ENCODE measurements around the gene EBLN2. TPM values are rescaled to one million over a fixed set of nuclear protein-coding genes. Genes with fewer than 3 reads are reported as not detected.

Gene EBLN2
- polyA plus RNA-seq, 1 donor from 2014 or later: 0.80 TPM

DNA sequence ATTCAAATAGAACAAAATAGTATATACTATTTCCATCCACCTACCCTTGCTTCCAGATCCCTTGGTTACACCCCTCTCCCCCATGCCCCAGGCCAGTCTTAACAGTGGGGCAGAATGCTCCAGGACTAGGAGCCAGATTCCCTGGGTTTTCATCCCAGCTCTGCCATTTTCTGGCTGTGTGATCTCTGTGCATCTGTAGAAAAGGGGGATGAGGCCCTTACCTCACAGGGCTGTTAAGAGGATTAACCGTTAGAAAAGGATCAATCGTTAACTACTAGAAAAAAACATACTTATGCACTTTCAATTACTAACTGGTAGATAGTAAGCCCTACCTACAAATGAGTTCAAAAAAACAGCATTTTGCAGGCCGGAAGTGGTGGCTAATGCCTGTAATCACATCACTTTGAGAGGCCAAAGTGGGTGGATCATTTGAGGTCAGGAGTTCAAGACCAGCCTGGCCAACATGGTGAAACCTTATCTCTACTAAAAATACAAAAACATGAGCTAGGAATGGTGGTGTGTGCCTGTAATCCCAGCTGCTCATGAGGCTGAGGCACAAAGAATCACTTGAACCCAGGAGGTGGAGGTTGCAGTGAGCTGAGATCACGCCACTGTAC lies 11.7 kb downstream of the EBLN2 start:
- Mint-ChIP-seq H3K27ac (no peak overlapping the region), H3K4me1 (peaks cover 0 to 2% (median 0%) of the 10 kb centered on the region in 3 donors), H3K4me3 (no peak overlapping the region), H3K9me3 (no peaks in the 10 kb centered on the region), H3K27me3 (no peaks in the 10 kb centered on the region), H3K36me3 (no peaks in the 10 kb centered on the region)

DNA sequence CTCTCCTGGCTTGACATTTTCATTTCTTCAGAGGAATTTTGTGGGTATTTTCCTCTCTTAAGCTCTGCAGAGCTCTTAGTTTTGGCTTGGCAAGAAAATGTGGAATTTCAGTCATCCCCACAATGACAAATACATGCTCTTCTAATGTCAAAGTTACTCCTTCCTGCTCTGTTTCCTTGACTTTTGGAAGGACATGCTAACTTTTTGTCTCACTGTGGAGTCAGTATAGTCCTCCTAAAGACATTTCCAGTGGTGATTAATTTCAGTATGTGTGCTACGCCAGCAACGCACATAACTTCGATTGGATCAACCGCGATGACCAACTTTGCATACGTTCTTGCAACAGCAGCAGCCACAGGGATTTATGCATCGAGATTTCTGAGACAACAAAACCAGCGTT lies 13.3 kb downstream of the EBLN2 start:
- Mint-ChIP-seq H3K27ac (no peak overlapping the region), H3K27me3 (no peaks in the 10 kb centered on the region), H3K4me1 (peaks cover 0 to 2% (median 0%) of the 10 kb centered on the region in 3 donors), H3K4me3 (no peak overlapping the region), H3K9me3 (no peaks in the 10 kb centered on the region), H3K36me3 (no peaks in the 10 kb centered on the region)

DNA sequence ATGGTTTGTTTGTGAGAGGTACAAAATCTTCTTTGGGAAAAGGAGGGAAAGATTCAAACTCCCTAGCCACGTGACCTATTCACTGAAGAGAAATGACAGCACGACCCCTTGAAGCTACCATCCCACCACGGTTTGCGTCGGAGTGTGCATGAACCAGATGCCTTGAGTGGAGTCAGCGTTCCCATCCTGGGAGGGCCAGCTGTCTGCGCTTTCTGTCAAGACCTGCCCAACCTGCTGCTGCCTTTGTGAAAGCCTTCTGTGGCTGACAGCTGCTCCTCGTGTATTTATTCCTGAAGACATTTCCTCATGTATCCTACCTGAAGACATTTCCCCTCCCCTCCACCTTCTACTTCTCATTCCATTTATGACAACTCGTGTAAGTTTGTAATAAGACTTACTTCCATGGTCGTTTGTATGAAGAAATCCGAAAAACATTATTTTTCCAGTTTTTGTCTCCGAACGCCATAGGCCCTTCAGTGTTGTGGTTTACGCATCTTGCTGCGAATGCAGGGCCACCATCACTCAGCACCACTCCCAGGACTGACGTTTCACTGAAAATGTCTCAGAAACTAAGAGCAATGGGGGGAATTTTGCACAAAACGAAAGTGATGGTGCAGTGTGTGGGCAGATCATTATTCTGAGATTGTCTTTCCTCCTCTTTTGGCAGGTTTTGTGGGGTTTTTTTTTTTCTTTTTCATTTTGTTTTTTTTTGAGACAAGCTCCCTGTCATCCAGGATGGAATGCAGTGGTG lies 18.9 kb downstream of the EBLN2 start:
- no peaks in the 10 kb centered on the region for H3K36me3 Mint-ChIP-seq
- no peak overlapping the region for H3K4me3 Mint-ChIP-seq
- H3K9me3 Mint-ChIP-seq: no peaks in the 10 kb centered on the region
- H3K27me3 Mint-ChIP-seq: no peaks in the 10 kb centered on the region
- H3K27ac Mint-ChIP-seq: peak overlapping the region in 2 of 3 donors; percentile 19 to 62
- no peaks in the 10 kb centered on the region for H3K4me1 Mint-ChIP-seq

DNA sequence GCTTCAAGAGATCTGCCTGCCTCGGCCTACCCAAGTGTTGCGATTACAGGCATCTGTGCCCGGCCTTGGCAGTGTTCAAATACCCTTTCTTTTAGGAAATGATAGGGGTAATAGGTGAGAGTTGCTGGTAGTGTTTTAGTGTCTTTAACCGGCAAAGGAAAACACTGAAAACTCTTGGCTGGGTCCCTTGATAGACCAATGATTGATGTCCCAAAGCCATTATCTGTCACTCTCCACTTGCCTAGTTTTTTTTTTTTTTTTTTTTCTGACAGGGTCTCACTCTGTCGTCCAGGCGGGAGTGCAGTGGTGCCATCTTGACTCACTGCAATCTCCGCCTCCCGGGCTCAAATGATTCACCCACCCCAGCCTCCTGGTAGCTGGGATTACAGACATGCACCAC lies 19.7 kb downstream of the EBLN2 start:
- peaks cover 1% of the 10 kb centered on the region for H3K27me3 Mint-ChIP-seq
- H3K9me3 Mint-ChIP-seq: no peaks in the 10 kb centered on the region
- peaks cover 0 to 3% (median 1%) of the 10 kb centered on the region in 3 donors for H3K4me1 Mint-ChIP-seq
- no peaks in the 10 kb centered on the region for H3K36me3 Mint-ChIP-seq
- H3K4me3 Mint-ChIP-seq: no peak overlapping the region
- no peak overlapping the region for H3K27ac Mint-ChIP-seq

DNA sequence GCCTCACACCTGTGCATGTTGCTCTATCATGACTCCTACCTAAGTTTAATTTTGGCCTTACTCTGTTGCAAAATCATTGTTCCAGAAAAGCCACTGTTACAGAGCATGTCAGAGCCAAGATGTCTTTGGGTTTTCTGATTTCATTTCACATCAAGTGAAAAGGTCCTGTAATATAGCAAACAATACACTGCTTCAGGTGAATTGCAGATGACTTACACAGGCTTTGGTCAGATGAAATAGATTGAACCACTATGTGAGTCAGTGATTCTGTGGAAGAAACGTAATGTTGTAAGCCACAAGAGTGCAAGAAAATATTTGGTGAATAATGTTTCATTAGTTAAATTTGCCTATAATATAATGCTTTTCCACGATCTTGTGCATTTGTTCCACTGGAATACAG lies 22.7 kb downstream of the EBLN2 start:
- H3K4me3 Mint-ChIP-seq: no peak overlapping the region
- peaks cover 0 to 4% (median 1%) of the 10 kb centered on the region in 3 donors for H3K4me1 Mint-ChIP-seq
- H3K27me3 Mint-ChIP-seq: peaks cover 4% of the 10 kb centered on the region
- no peaks in the 10 kb centered on the region for H3K36me3 Mint-ChIP-seq
- no peak overlapping the region for H3K27ac Mint-ChIP-seq
- no peaks in the 10 kb centered on the region for H3K9me3 Mint-ChIP-seq

GRCh38 chr3:73086071-73086494 lies 24.6 kb downstream of the EBLN2 start:
- Mint-ChIP-seq H3K27me3 (peaks cover 4% of the 10 kb centered on the region), H3K4me1 (peaks cover 0 to 4% (median 1%) of the 10 kb centered on the region in 3 donors), H3K27ac (no peak overlapping the region), H3K4me3 (no peak overlapping the region), H3K9me3 (no peaks in the 10 kb centered on the region), H3K36me3 (no peaks in the 10 kb centered on the region)

- H3K4me3 Mint-ChIP-seq: no peak overlapping the region
- H3K36me3 Mint-ChIP-seq: no peaks in the 10 kb centered on the region
- peaks cover 7% of the 10 kb centered on the region for H3K27me3 Mint-ChIP-seq
- H3K4me1 Mint-ChIP-seq: peaks cover 2 to 5% (median 4%) of the 10 kb centered on the region in 3 donors
- peak overlapping the region in 1 of 3 donors; percentile 52 for H3K27ac Mint-ChIP-seq
- no peaks in the 10 kb centered on the region for H3K9me3 Mint-ChIP-seq
Observed at GRCh38 chr3:73094129-73094528, 32.7 kb downstream of the EBLN2 start.

- Mint-ChIP-seq H3K27me3 (peaks cover 7% of the 10 kb centered on the region), H3K4me1 (peaks cover 2 to 5% (median 4%) of the 10 kb centered on the region in 3 donors), H3K27ac (no peak overlapping the region), H3K9me3 (no peaks in the 10 kb centered on the region), H3K36me3 (no peaks in the 10 kb centered on the region), H3K4me3 (no peak overlapping the region)
Observed at GRCh38 chr3:73094951-73095350, 33.5 kb downstream of the EBLN2 start.

DNA sequence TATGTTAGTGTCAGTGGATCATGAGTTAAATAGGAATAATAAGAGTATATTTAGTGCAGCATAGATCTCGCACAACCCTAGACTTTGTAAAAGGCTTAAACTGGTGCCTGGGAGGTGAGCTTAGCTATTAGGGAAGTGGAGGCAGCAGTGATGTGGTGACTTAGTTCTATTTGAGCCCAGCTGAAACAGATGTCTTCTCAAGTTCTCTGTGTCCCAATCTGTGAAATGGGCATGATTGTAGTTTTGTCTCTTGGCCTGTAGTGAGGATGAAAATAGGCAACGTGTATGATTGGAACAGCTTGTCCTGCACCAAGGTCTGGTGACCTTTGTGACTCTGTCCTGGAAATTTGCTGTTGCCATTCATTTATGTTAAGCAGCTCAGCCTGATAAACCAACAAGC lies 34.7 kb downstream of the EBLN2 start:
- H3K4me1 Mint-ChIP-seq: peaks cover 4 to 6% (median 5%) of the 10 kb centered on the region in 3 donors
- peaks cover 7% of the 10 kb centered on the region for H3K27me3 Mint-ChIP-seq
- H3K36me3 Mint-ChIP-seq: no peaks in the 10 kb centered on the region
- H3K4me3 Mint-ChIP-seq: no peak overlapping the region
- no peaks in the 10 kb centered on the region for H3K9me3 Mint-ChIP-seq
- H3K27ac Mint-ChIP-seq: no peak overlapping the region

DNA sequence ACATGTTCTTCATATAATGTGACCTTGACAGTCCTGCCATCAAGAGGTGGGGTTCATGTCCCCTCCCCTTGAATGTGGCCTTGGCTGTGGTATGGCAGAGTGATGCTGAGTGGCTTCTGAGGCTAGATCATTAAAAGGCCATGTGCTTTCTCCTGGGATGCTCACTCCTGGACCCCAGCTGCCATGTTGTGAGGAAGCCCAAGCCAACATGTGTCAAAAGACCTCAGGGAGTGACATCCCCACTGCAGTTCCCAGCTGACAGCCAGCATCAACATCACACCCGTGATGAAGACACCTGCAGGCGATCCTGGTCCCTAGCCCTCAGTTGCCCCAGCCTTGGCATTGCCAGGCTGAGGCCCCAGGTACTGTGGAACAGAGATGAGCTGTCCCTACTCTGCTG lies 36.6 kb downstream of the EBLN2 start:
- H3K36me3 Mint-ChIP-seq: no peaks in the 10 kb centered on the region
- H3K27me3 Mint-ChIP-seq: peaks cover 7% of the 10 kb centered on the region
- no peaks in the 10 kb centered on the region for H3K9me3 Mint-ChIP-seq
- no peak overlapping the region for H3K27ac Mint-ChIP-seq
- peaks cover 5 to 8% (median 5%) of the 10 kb centered on the region in 3 donors for H3K4me1 Mint-ChIP-seq
- H3K4me3 Mint-ChIP-seq: no peak overlapping the region

- no peak overlapping the region for H3K27ac Mint-ChIP-seq
- H3K9me3 Mint-ChIP-seq: no peaks in the 10 kb centered on the region
- H3K27me3 Mint-ChIP-seq: peaks cover 7% of the 10 kb centered on the region
- no peak overlapping the region for H3K4me3 Mint-ChIP-seq
- H3K36me3 Mint-ChIP-seq: no peaks in the 10 kb centered on the region
- H3K4me1 Mint-ChIP-seq: peaks cover 5 to 8% (median 5%) of the 10 kb centered on the region in 3 donors
Observed at GRCh38 chr3:73098873-73099272, 37.4 kb downstream of the EBLN2 start.

GRCh38 chr3:73100741-73101559 lies 39.5 kb downstream of the EBLN2 start:
- Mint-ChIP-seq H3K36me3 (no peaks in the 10 kb centered on the region), H3K4me3 (no peak overlapping the region), H3K27ac (peak overlapping the region in 1 of 3 donors; percentile 50), H3K4me1 (peaks cover 0 to 5% (median 4%) of the 10 kb centered on the region in 3 donors), H3K27me3 (no peaks in the 10 kb centered on the region), H3K9me3 (no peaks in the 10 kb centered on the region)

DNA sequence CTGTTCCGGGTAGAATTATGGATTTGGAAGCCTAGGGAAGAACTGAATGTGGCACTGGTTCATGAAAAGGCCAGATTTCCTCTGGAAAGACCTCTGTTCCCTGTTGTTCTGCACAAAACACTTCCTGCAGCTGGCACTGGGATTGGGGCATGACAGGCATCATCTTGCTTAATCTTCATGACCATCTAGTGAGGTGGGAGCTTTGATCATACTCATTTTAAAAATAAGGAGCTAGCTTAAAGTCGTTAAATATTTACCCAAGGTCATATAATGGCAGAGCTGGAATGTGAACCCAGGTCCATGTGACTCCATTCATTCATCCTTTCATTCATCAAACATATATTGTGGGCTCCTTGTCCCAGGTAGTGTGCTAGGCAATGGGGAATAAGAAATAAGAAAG lies 40.4 kb downstream of the EBLN2 start:
- H3K9me3 Mint-ChIP-seq: no peaks in the 10 kb centered on the region
- H3K36me3 Mint-ChIP-seq: no peaks in the 10 kb centered on the region
- H3K4me3 Mint-ChIP-seq: peak overlapping the region in 1 of 4 donors; percentile 63
- peak overlapping the region in 1 of 3 donors; percentile 10 for H3K27ac Mint-ChIP-seq
- peaks cover 0 to 5% (median 4%) of the 10 kb centered on the region in 3 donors for H3K4me1 Mint-ChIP-seq
- no peaks in the 10 kb centered on the region for H3K27me3 Mint-ChIP-seq

DNA sequence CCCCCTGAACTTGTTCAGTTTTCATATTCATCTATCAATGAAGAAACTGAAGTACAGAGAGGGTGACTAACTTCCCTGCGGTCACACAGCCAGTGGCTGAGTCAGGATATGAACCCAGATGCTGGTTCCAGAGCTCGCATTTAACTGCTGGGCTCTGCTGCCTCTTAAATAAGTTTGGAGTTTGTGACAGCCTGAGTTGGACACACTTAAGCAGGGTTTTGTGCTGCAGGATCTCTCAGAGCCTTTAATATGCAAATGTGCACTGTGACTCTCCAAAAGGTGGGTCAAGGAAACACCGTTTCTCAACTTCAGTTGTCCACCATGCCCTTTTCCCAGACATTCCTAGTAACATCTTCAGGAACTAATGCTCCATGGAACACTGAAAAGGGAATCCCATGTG lies 45.8 kb downstream of the EBLN2 start:
- Mint-ChIP-seq H3K4me1 (no peaks in the 10 kb centered on the region), H3K9me3 (no peaks in the 10 kb centered on the region), H3K36me3 (no peaks in the 10 kb centered on the region), H3K27ac (no peak overlapping the region), H3K4me3 (no peak overlapping the region), H3K27me3 (peaks cover 2% of the 10 kb centered on the region)

GRCh38 chr3:73107676-73108187 lies 46.3 kb downstream of the EBLN2 start:
- H3K9me3 Mint-ChIP-seq: no peaks in the 10 kb centered on the region
- H3K27ac Mint-ChIP-seq: no peak overlapping the region
- H3K36me3 Mint-ChIP-seq: no peaks in the 10 kb centered on the region
- no peak overlapping the region for H3K4me3 Mint-ChIP-seq
- H3K4me1 Mint-ChIP-seq: no peaks in the 10 kb centered on the region
- peaks cover 2% of the 10 kb centered on the region for H3K27me3 Mint-ChIP-seq
